Colonic mucosa (tissue), 4 donors: ENCODE results near the gene GPC6. TPM values are rescaled to one million over a fixed set of nuclear protein-coding genes. Genes with fewer than 3 reads are reported as not detected.

Experiments used
- DNase-seq: peaks from one replicate; pipeline ENCODE4 v3.0.0-alpha.2; 2020
- H3K27ac ChIP-seq: fragments of 200-600 bp; one replicate; pipeline ENCODE4 v1.8.0; 2021
- H3K27me3 ChIP-seq: fragments of 200-600 bp; one replicate; pipeline ENCODE4 v1.8.0; 2021
- H3K36me3 ChIP-seq: fragments of 200-600 bp; one replicate; pipeline ENCODE4 v1.8.0; 2021
- H3K4me1 ChIP-seq: fragments of 200-600 bp; one replicate; pipeline ENCODE4 v1.8.0; 2021; ENCODE audit warnings: mild to moderate bottlenecking
- H3K4me3 ChIP-seq: fragments of 200-600 bp; one replicate; pipeline ENCODE4 v1.8.0; 2021
- H3K9ac ChIP-seq, 2 donors: one replicate each; pipeline ENCODE4 v1.7.0; 2013; ENCODE audit warnings: control low read depth in 2 of 2, low read depth in 2 of 2, low read length in 2 of 2
- H3K9me3 ChIP-seq: fragments of 200-600 bp; one replicate; pipeline ENCODE4 v1.8.0; 2021
- intact Hi-C: fragments of 100-400 bp; cut with DNase I; formaldehyde crosslinking; loops from one replicate; pipeline ENCODE4 v1.14.1; 2022
- total RNA-seq, 2 donors: library from RNA; stranded (reverse); fragmentation: NEBNext Ultra II Directional in 1 of 2; extraction: Animal tissue kit (Norgen Biotek cat#: 25700) in 1 of 2; gene quantifications; one replicate each; pipeline ENCODE4 v1.2.1, GENCODE V29; 2021
- TF ChIP-seq, protein P1 (sequence below): fragments of 200-600 bp; IDR thresholded peaks from one replicate; pipeline ENCODE4 v1.8.0; 2022; ENCODE audit warnings: antibody characterized with exemption, mild to moderate bottlenecking
- donor health status: healthy.
- donor health status: DM: no; HTN: no; CAD: no.
- donor health status: DM: no; HTN: no; CAD: no.

The GPC6 gene
- total RNA-seq, 2 donors from 2014 or later, result 2.3 to 4.0 TPM

DNA sequence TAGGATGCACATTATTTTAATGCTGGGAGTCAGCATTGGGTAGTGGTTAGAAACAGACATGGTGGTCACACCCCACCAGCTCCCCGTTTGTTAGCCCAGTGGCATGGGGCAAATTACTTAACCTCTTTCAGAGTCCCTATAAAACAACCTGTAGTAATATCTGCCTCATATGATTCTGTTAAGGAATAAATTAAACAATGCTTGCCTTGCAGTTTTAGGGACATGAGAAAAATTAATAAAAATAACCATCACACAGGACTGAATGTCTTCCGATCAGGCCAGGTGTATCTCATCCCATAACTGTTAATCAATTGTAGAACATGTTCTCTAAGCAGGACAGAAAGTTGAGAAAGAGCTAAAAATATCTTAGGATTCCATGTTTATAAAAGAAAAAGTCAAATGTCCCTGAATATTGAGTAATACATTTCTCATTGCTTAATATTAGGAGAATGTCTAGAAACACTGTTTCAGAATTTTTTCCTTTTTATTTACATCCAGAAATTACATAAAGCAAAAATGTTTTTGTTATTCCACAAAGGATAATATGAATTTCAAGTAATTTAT is 196.5 kb downstream of the GPC6 start:
- Histone ChIP-seq H3K4me1 (no peaks in the 10 kb centered on the region), H3K27me3 (no peaks in the 10 kb centered on the region), H3K36me3 (no peaks in the 10 kb centered on the region), H3K27ac (no peak overlapping the region), H3K4me3 (no peak overlapping the region), H3K9me3 (no peaks in the 10 kb centered on the region), H3K9ac (no peak overlapping the region)
- DNase-seq, result no peak
- TF ChIP-seq, protein P1, sequence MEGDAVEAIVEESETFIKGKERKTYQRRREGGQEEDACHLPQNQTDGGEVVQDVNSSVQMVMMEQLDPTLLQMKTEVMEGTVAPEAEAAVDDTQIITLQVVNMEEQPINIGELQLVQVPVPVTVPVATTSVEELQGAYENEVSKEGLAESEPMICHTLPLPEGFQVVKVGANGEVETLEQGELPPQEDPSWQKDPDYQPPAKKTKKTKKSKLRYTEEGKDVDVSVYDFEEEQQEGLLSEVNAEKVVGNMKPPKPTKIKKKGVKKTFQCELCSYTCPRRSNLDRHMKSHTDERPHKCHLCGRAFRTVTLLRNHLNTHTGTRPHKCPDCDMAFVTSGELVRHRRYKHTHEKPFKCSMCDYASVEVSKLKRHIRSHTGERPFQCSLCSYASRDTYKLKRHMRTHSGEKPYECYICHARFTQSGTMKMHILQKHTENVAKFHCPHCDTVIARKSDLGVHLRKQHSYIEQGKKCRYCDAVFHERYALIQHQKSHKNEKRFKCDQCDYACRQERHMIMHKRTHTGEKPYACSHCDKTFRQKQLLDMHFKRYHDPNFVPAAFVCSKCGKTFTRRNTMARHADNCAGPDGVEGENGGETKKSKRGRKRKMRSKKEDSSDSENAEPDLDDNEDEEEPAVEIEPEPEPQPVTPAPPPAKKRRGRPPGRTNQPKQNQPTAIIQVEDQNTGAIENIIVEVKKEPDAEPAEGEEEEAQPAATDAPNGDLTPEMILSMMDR, result no peak
- intact Hi-C loops, result no loop called here

DNA sequence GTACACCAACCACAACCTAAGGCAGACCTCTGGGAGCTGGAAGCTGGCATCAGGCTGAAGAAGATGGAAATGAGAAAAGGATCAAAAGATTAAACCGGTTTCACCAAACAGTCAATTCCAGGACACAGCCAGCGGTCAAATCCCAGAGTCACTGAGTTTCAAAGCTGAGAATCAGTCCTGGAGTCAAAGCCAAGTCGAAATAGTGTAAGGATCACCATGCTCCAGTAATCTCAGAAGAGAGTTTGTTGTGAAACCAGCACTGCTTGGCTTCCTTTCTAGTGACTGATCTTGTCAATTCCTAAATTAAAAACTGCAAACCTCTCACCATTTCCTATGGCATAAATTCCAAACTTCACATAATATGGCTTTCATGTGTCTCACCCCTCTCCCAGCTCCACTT is 198.8 kb downstream of the GPC6 start:
- no peaks in the 10 kb centered on the region for H3K36me3 ChIP-seq
- H3K4me3 ChIP-seq, result no peak overlapping the region
- H3K27me3 ChIP-seq, result no peaks in the 10 kb centered on the region
- no peak for DNase-seq
- TF ChIP-seq, protein P1, result no peak
- no peak overlapping the region for H3K9ac ChIP-seq
- no peaks in the 10 kb centered on the region for H3K4me1 ChIP-seq
- no peak overlapping the region for H3K27ac ChIP-seq
- no peaks in the 10 kb centered on the region for H3K9me3 ChIP-seq
- intact Hi-C loops, result no loop called here

DNA sequence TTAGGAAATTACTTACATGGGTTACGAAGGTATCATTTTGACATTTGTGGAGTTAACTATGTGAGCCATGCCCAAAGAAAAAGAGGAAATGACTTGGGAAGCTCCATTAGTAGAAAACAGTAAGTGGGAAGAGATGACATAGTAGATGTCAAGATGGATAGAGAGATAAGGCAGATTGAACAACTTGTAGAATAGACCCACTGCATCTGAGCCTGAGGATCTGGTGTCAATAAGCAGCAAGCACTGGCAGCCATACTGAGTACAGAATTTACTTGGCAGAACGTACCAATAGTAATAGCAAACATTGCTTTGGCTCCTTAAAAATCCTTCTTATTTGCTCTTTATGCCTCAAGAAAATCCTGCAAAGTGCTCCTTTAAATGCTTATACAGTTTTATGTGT is 203.8 kb downstream of the GPC6 start:
- Histone ChIP-seq H3K9ac (no peak overlapping the region), H3K27ac (no peak overlapping the region), H3K27me3 (no peaks in the 10 kb centered on the region), H3K4me3 (no peak overlapping the region), H3K4me1 (no peaks in the 10 kb centered on the region), H3K36me3 (no peaks in the 10 kb centered on the region), H3K9me3 (no peaks in the 10 kb centered on the region)
- intact Hi-C loops, result no loop called here
- TF ChIP-seq, protein P1, result no peak
- DNase-seq, result no peak

DNA sequence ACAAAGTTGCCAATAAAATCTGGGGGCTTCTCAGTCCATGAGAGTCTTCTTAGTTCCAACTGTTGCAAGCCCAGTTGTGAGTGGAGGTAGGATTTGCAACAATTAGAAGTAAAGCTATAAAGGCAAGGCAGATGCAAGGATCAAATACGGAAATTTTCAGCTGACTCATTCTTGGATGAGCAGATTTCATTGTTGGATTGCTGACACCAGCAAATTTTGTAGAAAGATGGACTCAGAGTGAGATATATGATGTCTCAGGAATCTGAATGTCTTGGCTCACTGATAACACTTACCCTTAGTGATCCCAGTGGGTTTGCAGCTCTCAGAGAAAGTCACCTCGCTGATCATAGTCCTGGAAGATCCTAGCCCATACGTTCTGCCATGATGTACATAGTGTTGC is 209.0 kb downstream of the GPC6 start:
- Histone ChIP-seq H3K27me3 (no peaks in the 10 kb centered on the region), H3K4me1 (no peaks in the 10 kb centered on the region), H3K9ac (no peak overlapping the region), H3K27ac (no peak overlapping the region), H3K36me3 (no peaks in the 10 kb centered on the region), H3K9me3 (no peaks in the 10 kb centered on the region), H3K4me3 (no peak overlapping the region)
- no peak for DNase-seq
- intact Hi-C loops, result no loop called here
- TF ChIP-seq, protein P1, result no peak

DNA sequence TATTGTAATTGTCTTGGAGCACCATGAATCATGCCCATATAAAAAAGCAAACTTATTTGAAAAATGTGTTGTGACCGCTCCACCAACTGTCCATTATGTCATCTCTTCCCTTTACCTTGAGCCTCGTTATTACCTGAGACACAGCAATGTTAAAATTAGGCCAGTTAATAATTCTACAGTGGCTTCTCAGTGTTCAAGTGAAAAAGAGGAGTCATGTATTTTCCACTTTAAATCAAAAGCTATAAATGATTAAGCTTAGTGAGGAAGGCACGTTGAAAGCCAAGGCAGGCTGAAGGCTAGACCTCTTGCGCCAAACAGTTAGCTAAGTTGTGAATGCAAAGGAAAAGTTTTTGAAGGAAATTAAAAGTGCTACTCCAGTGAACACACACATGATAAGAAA is 210.5 kb downstream of the GPC6 start:
- Histone ChIP-seq H3K9me3 (no peaks in the 10 kb centered on the region), H3K36me3 (no peaks in the 10 kb centered on the region), H3K4me3 (no peak overlapping the region), H3K4me1 (no peaks in the 10 kb centered on the region), H3K27me3 (no peaks in the 10 kb centered on the region), H3K9ac (no peak overlapping the region), H3K27ac (no peak overlapping the region)
- TF ChIP-seq, protein P1, result no peak
- DNase-seq, result no peak
- intact Hi-C loops, result no loop called here
